ENCODE results near the gene LRRC28.

- TF ChIP-seq CTCF (IDR thresholded peaks at IDR 0.05; ENCODE audit: low read depth, low read length) (no peak), EZH2phosphoT487 (IDR thresholded peaks at IDR 0.05; ENCODE audit: low read depth) (no peak)
These were observed 84.2 kb downstream of the LRRC28 start for GRCh38 chr15:99335508-99335907.

Measured in OCI-LY3 (cell line).